AG08396 (cell line): ENCODE measurements around the gene SH2D2A.

Experiments used
- DNase-seq: peaks from one replicate; pipeline ENCODE4 v3.0.0; 2012; ENCODE audit warnings: low spot score, mixed read lengths

The SH2D2A gene

GRCh38 chr1:156823210-156823790 is 6.7 kb upstream of the SH2D2A start:
- no peak for DNase-seq

- DNase-seq: no peak
Observed at GRCh38 chr1:156822680-156823079, 6.0 kb upstream of the SH2D2A start.

- DNase-seq: no peak
Observed at GRCh38 chr1:156821801-156822200, 5.2 kb upstream of the SH2D2A start.

- DNase-seq: no peak
Observed at GRCh38 chr1:156815961-156816422, 656 bp downstream of the SH2D2A start.

- peak; percentile 63 for DNase-seq
Observed at GRCh38 chr1:156815307-156815826, 1.3 kb downstream of the SH2D2A start.

GRCh38 chr1:156814571-156815260 is 1.9 kb downstream of the SH2D2A start:
- DNase-seq: no peak

- peak; percentile 83 for DNase-seq
Observed at GRCh38 chr1:156813750-156814570, 2.7 kb downstream of the SH2D2A start.

GRCh38 chr1:156813298-156813697 is 3.4 kb downstream of the SH2D2A start:
- no peak for DNase-seq

GRCh38 chr1:156812293-156812990 is 4.2 kb downstream of the SH2D2A start:
- no peak for DNase-seq

GRCh38 chr1:156811168-156811567 is 5.5 kb downstream of the SH2D2A start:
- no peak for DNase-seq

GRCh38 chr1:156809711-156810366 is 6.8 kb downstream of the SH2D2A start:
- DNase-seq: no peak

- DNase-seq: no peak
Observed at GRCh38 chr1:156809281-156809680, 7.4 kb downstream of the SH2D2A start.

GRCh38 chr1:156808186-156809030 is 8.2 kb downstream of the SH2D2A start:
- no peak for DNase-seq

GRCh38 chr1:156807627-156808026 is 9.0 kb downstream of the SH2D2A start:
- no peak for DNase-seq

GRCh38 chr1:156806512-156807440 is 9.9 kb downstream of the SH2D2A start:
- DNase-seq: no peak

GRCh38 chr1:156805766-156806511 is 10.7 kb downstream of the SH2D2A start:
- DNase-seq: peak; percentile 58

- DNase-seq: no peak
Observed at GRCh38 chr1:156804572-156805243, 11.9 kb downstream of the SH2D2A start.

GRCh38 chr1:156804026-156804425 is 12.6 kb downstream of the SH2D2A start:
- no peak for DNase-seq
